ENCODE measurements around the gene RYR3. TPM values are rescaled to one million over a fixed set of nuclear protein-coding genes. Genes with fewer than 3 reads are reported as not detected.

Gene RYR3
- total RNA-seq, 1 experiment from 2014 or later = not detected

DNA sequence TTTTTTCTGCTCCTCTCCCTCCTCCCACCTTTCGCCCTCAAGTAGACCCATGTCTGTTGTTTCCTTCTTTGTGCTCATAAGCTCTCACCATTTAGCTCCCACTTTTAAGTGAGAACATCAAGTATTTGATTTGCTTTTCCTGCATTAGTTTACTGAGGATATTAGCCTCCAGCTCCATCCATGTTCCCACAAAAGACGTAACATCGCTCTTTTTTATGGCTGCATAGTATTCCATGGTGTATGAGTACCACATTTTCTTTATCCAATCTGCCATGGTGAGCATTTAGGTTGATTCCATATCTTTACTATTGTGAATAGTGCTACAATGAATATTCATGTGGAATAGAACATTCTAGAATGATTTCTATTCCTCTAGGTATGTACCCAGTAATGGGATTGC is 178.6 kb downstream of the RYR3 start:
- Histone ChIP-seq H3K9ac (ENCODE audit: low read length) (no peak overlapping the region), H3K9me2 (replicated peaks; ENCODE audit: insufficient read depth, low read length) (no peaks in the 10 kb centered on the region), H3K4me3 (ENCODE audit: low read length) (no peak overlapping the region), H3K27ac (ENCODE audit: low read length) (no peak overlapping the region), H3K79me2 (ENCODE audit: low read length) (no peaks in the 10 kb centered on the region), H3K9me3 (ENCODE audit: low read length) (no peaks in the 10 kb centered on the region; the same call in 1 of the 2 replicates), H4K20me1 (ENCODE audit: insufficient read depth, low read depth, low read length) (no peaks in the 10 kb centered on the region), H3K36me3 (ENCODE audit: insufficient read depth, low read length) (no peaks in the 10 kb centered on the region), H2AFZ (ENCODE audit: low read length) (no peak overlapping the region), H3K4me1 (ENCODE audit: low read length) (no peaks in the 10 kb centered on the region), H3K4me2 (ENCODE audit: low read depth, low read length, poor library complexity, severe bottlenecking) (no peak overlapping the region), H3K27me3 (ENCODE audit: low read length) (no peaks in the 10 kb centered on the region)
- no peak for DNase-seq

DNA sequence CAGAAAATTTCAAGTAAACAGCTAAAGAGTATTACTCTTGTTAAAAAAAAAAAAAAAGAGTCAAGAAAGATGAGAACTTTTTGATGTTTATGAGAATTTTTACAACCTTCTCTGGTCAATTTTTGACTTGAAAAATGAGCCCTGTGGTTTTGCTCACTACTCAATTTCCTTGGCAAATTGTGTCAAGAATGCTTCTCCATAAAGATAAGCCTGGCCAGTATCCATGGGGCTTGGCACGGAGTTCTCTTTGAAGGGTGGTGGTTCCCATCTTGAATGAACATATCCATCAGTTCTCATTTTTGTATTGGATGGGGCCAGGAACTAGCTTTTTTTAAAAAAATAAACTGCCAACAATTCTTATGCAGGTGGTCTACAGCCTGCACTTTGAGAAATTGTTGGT is 179.9 kb downstream of the RYR3 start:
- Histone ChIP-seq H3K4me2 (ENCODE audit: low read depth, low read length, poor library complexity, severe bottlenecking) (no peak overlapping the region), H3K4me3 (ENCODE audit: low read length) (no peak overlapping the region), H3K36me3 (ENCODE audit: insufficient read depth, low read length) (no peaks in the 10 kb centered on the region), H4K20me1 (ENCODE audit: insufficient read depth, low read depth, low read length) (no peaks in the 10 kb centered on the region), H3K27me3 (ENCODE audit: low read length) (no peaks in the 10 kb centered on the region), H2AFZ (ENCODE audit: low read length) (no peak overlapping the region), H3K79me2 (ENCODE audit: low read length) (no peaks in the 10 kb centered on the region), H3K9me2 (replicated peaks; ENCODE audit: insufficient read depth, low read length) (no peaks in the 10 kb centered on the region), H3K27ac (ENCODE audit: low read length) (no peak overlapping the region), H3K9me3 (ENCODE audit: low read length) (no peaks in the 10 kb centered on the region; the same call in 1 of the 2 replicates), H3K9ac (ENCODE audit: low read length) (no peak overlapping the region), H3K4me1 (ENCODE audit: low read length) (no peaks in the 10 kb centered on the region)
- no peak for DNase-seq

DNA sequence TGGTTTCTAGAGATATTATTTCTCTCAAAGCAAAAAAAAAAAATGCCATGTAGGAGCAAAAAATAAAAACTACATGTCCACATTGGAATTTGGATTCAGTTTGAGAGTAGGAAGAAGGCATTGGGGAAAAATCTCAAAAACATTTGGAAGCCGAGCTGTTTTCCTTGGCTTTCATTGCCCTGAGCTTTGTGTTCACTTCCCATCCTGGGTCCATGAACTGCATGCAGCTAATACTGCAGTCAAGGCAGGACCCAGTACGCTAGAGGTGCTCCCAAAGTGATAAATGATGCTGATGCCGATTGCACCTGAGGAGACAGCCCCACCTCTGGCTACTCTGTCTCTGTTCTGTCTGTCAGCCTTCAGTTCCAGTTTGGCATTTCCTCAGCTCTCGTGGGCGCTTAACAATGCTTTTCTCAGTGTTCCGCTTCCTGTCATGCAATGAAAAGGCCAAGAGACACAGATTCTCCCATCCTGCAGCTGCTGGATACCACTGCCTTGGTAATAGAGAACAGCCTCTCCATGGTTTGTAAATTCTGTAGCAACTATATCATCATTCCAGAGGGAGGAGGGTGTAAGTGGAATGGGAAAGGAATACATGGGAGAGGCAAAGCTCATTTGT is 181.8 kb downstream of the RYR3 start:
- H4K20me1 ChIP-seq (ENCODE audit: insufficient read depth, low read depth, low read length) = no peaks in the 10 kb centered on the region
- H3K9me2 ChIP-seq (replicated peaks; ENCODE audit: insufficient read depth, low read length) = no peaks in the 10 kb centered on the region
- H3K4me3 ChIP-seq (ENCODE audit: low read length) = no peak overlapping the region
- H3K27me3 ChIP-seq (ENCODE audit: low read length) = no peaks in the 10 kb centered on the region
- DNase-seq = no peak
- H2AFZ ChIP-seq (ENCODE audit: low read length) = no peak overlapping the region
- no peak overlapping the region for H3K27ac ChIP-seq (ENCODE audit: low read length)
- no peaks in the 10 kb centered on the region for H3K4me1 ChIP-seq (ENCODE audit: low read length)
- H3K4me2 ChIP-seq (ENCODE audit: low read depth, low read length, poor library complexity, severe bottlenecking) = no peak overlapping the region
- H3K36me3 ChIP-seq (ENCODE audit: insufficient read depth, low read length) = no peaks in the 10 kb centered on the region
- H3K9ac ChIP-seq (ENCODE audit: low read length) = no peak overlapping the region
- H3K9me3 ChIP-seq (ENCODE audit: low read length) = no peaks in the 10 kb centered on the region; the same call in 1 of the 2 replicates
- no peaks in the 10 kb centered on the region for H3K79me2 ChIP-seq (ENCODE audit: low read length)

DNA sequence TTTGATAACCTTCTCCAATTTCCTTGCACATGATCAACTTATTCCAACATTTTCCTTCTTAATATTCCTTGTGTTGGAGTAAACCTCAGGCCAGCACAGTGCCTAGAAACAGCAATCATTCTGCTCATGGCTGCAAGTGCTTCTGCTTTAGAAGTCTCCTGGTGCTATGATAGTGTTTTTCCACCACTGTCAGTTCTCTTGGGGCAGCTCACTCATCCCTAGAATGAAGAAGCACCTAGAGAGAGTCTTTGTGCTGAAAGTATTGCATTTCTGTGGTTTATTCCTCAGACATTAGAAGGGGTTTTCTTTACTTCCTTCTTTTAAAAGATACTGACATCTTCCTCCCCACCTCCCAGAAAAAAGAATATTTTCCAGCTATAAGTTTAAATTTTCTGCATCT is 183.5 kb downstream of the RYR3 start:
- no peaks in the 10 kb centered on the region; the same call in 1 of the 2 replicates for H3K9me3 ChIP-seq (ENCODE audit: low read length)

DNA sequence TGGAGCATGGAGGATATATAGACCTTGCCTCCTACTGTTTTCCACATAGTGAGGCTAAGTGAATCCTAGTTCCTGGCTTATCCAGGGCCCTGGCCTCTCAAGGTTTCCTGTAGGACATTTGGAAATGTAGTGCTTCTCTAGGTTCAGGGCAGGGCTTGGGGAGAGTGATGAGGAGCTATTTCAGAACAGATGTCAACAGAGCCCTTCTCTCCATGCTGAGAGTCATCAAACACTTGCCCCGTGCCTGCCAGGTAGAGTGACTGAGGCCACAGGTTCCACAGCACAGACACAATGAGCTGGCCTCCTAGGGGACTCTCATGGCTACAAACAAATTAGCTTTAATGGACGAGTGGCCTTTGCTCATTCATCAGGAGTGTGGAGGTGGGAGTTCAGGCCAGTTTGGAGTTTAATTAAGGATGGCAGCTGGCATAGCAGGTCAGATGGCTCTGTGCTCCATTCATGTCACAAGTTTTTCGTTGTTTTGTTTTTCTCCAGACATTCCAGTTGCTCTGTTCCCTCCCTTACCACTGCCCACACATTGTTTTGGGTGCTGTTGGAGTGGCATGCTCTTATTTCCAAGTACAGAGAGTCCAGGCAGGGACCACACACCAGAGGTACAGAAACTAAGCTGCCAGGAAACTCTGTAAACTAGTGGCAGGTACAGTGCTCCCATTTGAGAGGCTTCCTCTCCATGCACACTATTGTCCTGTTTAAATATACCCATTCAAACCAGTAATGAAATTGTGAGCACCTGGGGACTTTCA is 189.8 kb downstream of the RYR3 start:
- no peaks in the 10 kb centered on the region for H3K4me1 ChIP-seq (ENCODE audit: low read length)
- no peaks in the 10 kb centered on the region for H3K36me3 ChIP-seq (ENCODE audit: insufficient read depth, low read length)
- H3K9ac ChIP-seq (ENCODE audit: low read length) = no peak overlapping the region
- no peak overlapping the region for H3K4me2 ChIP-seq (ENCODE audit: low read depth, low read length, poor library complexity, severe bottlenecking)
- H2AFZ ChIP-seq (ENCODE audit: low read length) = no peak overlapping the region
- no peaks in the 10 kb centered on the region for H3K79me2 ChIP-seq (ENCODE audit: low read length)
- no peak for DNase-seq
- no peaks in the 10 kb centered on the region for H3K27me3 ChIP-seq (ENCODE audit: low read length)
- H3K9me2 ChIP-seq (replicated peaks; ENCODE audit: insufficient read depth, low read length) = no peaks in the 10 kb centered on the region
- no peaks in the 10 kb centered on the region for H3K9me3 ChIP-seq (ENCODE audit: low read length)
- no peak overlapping the region for H3K27ac ChIP-seq (ENCODE audit: low read length)
- no peak overlapping the region for H3K4me3 ChIP-seq (ENCODE audit: low read length)
- 0 out of 2 replicates have a peak, but pooled peaks cover 2% of the 10 kb centered on the region for H4K20me1 ChIP-seq (ENCODE audit: insufficient read depth, low read depth, low read length)

More for the DNA sequence above, 183.5 kb downstream of the RYR3 start:
- DNase-seq = no peak
- Histone ChIP-seq H3K36me3 (ENCODE audit: insufficient read depth, low read length) (no peaks in the 10 kb centered on the region), H3K9me2 (replicated peaks; ENCODE audit: insufficient read depth, low read length) (no peaks in the 10 kb centered on the region), H3K4me3 (ENCODE audit: low read length) (no peak overlapping the region), H3K4me1 (ENCODE audit: low read length) (no peaks in the 10 kb centered on the region), H3K27me3 (ENCODE audit: low read length) (no peaks in the 10 kb centered on the region), H4K20me1 (ENCODE audit: insufficient read depth, low read depth, low read length) (no peaks in the 10 kb centered on the region), H3K4me2 (ENCODE audit: low read depth, low read length, poor library complexity, severe bottlenecking) (no peak overlapping the region), H3K79me2 (ENCODE audit: low read length) (no peaks in the 10 kb centered on the region), H3K27ac (ENCODE audit: low read length) (no peak overlapping the region), H2AFZ (ENCODE audit: low read length) (no peak overlapping the region), H3K9ac (ENCODE audit: low read length) (no peak overlapping the region)

DNA sequence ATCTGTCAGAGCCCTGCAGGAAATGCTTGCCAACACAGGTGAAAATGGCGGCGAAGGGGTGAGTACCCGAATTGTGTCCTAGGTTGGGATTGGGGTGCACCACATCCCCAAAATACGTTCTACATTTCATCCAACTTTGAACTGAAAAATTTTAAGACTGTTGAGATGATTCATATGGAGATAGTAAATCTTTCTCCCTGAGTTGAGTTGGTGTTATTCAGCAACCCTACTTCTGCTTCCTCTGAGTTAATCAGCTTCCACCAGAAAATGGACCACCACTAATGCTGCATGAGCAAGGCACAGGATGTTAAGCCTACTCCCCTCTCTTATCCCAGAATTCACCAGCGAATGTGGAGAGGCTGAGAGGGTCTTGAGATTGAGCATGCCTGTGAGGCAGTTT is 192.9 kb downstream of the RYR3 start:
- Histone ChIP-seq H3K4me2 (ENCODE audit: low read depth, low read length, poor library complexity, severe bottlenecking) (no peak overlapping the region), H3K36me3 (ENCODE audit: insufficient read depth, low read length) (no peaks in the 10 kb centered on the region), H3K9me2 (replicated peaks; ENCODE audit: insufficient read depth, low read length) (no peaks in the 10 kb centered on the region), H3K4me3 (ENCODE audit: low read length) (no peak overlapping the region), H3K27ac (ENCODE audit: low read length) (no peak overlapping the region), H3K4me1 (ENCODE audit: low read length) (no peaks in the 10 kb centered on the region), H3K9ac (ENCODE audit: low read length) (no peak overlapping the region), H3K27me3 (ENCODE audit: low read length) (no peaks in the 10 kb centered on the region), H4K20me1 (ENCODE audit: insufficient read depth, low read depth, low read length) (0 out of 2 replicates have a peak, but pooled peaks cover 2% of the 10 kb centered on the region), H3K79me2 (ENCODE audit: low read length) (no peaks in the 10 kb centered on the region), H3K9me3 (ENCODE audit: low read length) (no peaks in the 10 kb centered on the region), H2AFZ (ENCODE audit: low read length) (no peak overlapping the region)
- no peak for DNase-seq

DNA sequence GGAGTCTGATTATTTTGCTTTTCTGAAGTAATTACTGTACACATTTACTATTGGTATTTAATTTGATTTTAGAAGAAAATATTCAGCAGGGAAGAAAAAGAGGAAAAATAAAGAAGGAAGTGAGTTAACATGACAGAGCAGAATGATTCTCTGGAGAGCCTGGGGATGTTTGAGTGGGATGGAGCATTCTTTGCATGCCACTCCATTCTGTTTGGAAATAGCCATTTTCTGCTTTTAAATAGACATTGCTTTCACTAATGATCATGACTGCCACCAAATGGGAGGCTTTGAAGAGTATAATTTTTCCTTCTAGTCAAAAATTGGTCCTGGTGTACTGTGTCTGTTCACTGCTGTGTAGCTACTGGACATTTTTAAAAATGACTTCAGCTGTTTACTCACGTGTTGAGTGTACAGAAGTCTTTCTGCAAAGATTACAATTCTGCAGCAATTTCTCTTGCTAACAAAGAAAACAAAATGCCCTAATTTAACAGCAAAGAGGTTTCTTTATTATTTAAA is 196.1 kb downstream of the RYR3 start:
- Histone ChIP-seq H3K4me2 (ENCODE audit: low read depth, low read length, poor library complexity, severe bottlenecking) (no peak overlapping the region), H3K79me2 (ENCODE audit: low read length) (no peaks in the 10 kb centered on the region), H3K9me2 (replicated peaks; ENCODE audit: insufficient read depth, low read length) (no peaks in the 10 kb centered on the region), H3K27ac (ENCODE audit: low read length) (no peak overlapping the region), H3K36me3 (ENCODE audit: insufficient read depth, low read length) (no peaks in the 10 kb centered on the region), H4K20me1 (ENCODE audit: insufficient read depth, low read depth, low read length) (no peaks in the 10 kb centered on the region), H3K4me1 (ENCODE audit: low read length) (no peaks in the 10 kb centered on the region), H3K9me3 (ENCODE audit: low read length) (no peaks in the 10 kb centered on the region), H3K27me3 (ENCODE audit: low read length) (no peaks in the 10 kb centered on the region), H3K4me3 (ENCODE audit: low read length) (no peak overlapping the region), H2AFZ (ENCODE audit: low read length) (no peak overlapping the region), H3K9ac (ENCODE audit: low read length) (no peak overlapping the region)
- DNase-seq = no peak

DNA sequence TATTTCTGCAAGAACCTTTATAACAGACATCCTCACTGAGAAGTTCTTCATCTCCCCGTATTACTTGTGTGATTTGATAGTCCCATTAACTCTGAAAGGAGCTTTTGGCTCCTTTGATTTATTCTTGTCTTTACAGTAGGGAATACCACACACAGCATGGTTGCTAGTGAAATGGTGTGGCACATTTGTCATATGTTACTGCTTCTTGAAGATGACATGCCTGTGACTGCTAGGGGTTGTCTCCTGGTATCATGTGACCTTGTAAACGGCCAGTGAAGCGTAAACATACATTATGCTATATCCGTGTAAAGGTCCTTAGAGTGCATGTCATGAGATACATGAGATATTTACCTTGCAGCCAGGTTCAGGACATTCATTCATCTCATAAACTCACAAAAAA is 197.9 kb downstream of the RYR3 start:
- H3K27ac ChIP-seq (ENCODE audit: low read length) = no peak overlapping the region
- H3K4me2 ChIP-seq (ENCODE audit: low read depth, low read length, poor library complexity, severe bottlenecking) = no peak overlapping the region
- no peaks in the 10 kb centered on the region for H3K36me3 ChIP-seq (ENCODE audit: insufficient read depth, low read length)
- no peak overlapping the region for H2AFZ ChIP-seq (ENCODE audit: low read length)
- no peak for DNase-seq
- H3K4me3 ChIP-seq (ENCODE audit: low read length) = no peak overlapping the region
- no peaks in the 10 kb centered on the region for H3K9me2 ChIP-seq (replicated peaks; ENCODE audit: insufficient read depth, low read length)
- no peak overlapping the region for H3K9ac ChIP-seq (ENCODE audit: low read length)
- H3K9me3 ChIP-seq (ENCODE audit: low read length) = no peaks in the 10 kb centered on the region
- H3K27me3 ChIP-seq (ENCODE audit: low read length) = no peaks in the 10 kb centered on the region
- H4K20me1 ChIP-seq (ENCODE audit: insufficient read depth, low read depth, low read length) = no peaks in the 10 kb centered on the region
- no peaks in the 10 kb centered on the region for H3K4me1 ChIP-seq (ENCODE audit: low read length)
- no peaks in the 10 kb centered on the region for H3K79me2 ChIP-seq (ENCODE audit: low read length)

Measured in Karpas-422 (cell line).